Neural cell (in vitro differentiated cells): ENCODE data around the gene LSM14A.

Experiments
- EP300 ChIP-seq: fragments of 450-650 bp; conservative IDR thresholded peaks from 2 replicates; pipeline ENCODE4 v1.6.1; 2014; ENCODE audit warnings: antibody characterized with exemption, mild to moderate bottlenecking, moderate library complexity; ENCODE audit not compliant: poor library complexity, severe bottlenecking
- EZH2 ChIP-seq: fragments of 200-600, 300-800 bp; shearing (Covaris generic), sonication (generic); IDR thresholded peaks from 2 replicates; pipeline ENCODE4 v1.6.1; 2014; ENCODE audit warnings: antibody characterized with exemption, low read length, borderline replicate concordance, mild to moderate bottlenecking; ENCODE audit not compliant: insufficient read depth, poor library complexity, severe bottlenecking
- MXI1 ChIP-seq: fragments of 450-650 bp; conservative IDR thresholded peaks from 2 replicates; pipeline ENCODE4 v1.6.1; 2014; ENCODE audit warnings: antibody characterized with exemption, mild to moderate bottlenecking; ENCODE audit not compliant: poor library complexity, severe bottlenecking
- POLR2AphosphoS5 ChIP-seq: IDR thresholded peaks from 2 replicates; pipeline ENCODE4 v1.6.1; 2012
- RAD21 ChIP-seq: fragments of 450-650 bp; conservative IDR thresholded peaks from 2 replicates; pipeline ENCODE4 v1.6.1; 2014; ENCODE audit warnings: antibody characterized with exemption, mild to moderate bottlenecking, moderate library complexity
- REST ChIP-seq: IDR thresholded peaks from 2 replicates; pipeline ENCODE4 v1.6.1; 2012; ENCODE audit warnings: borderline replicate concordance
- SMC3 ChIP-seq: fragments of 450-650 bp; conservative IDR thresholded peaks from 2 replicates; pipeline ENCODE4 v1.6.1; 2014; ENCODE audit warnings: antibody characterized with exemption, mild to moderate bottlenecking, moderate library complexity; ENCODE audit not compliant: poor library complexity
- TAF1 ChIP-seq: IDR thresholded peaks from 2 replicates; pipeline ENCODE4 v1.6.1; 2012; ENCODE audit warnings: low read depth
- TF ChIP-seq, protein P1 (sequence below): fragments of 450-650 bp; IDR thresholded peaks from 2 replicates; pipeline ENCODE4 v1.5.1; 2014; ENCODE audit warnings: antibody characterized with exemption, mild to moderate bottlenecking, moderate library complexity; ENCODE audit not compliant: poor library complexity, severe bottlenecking

DNA sequence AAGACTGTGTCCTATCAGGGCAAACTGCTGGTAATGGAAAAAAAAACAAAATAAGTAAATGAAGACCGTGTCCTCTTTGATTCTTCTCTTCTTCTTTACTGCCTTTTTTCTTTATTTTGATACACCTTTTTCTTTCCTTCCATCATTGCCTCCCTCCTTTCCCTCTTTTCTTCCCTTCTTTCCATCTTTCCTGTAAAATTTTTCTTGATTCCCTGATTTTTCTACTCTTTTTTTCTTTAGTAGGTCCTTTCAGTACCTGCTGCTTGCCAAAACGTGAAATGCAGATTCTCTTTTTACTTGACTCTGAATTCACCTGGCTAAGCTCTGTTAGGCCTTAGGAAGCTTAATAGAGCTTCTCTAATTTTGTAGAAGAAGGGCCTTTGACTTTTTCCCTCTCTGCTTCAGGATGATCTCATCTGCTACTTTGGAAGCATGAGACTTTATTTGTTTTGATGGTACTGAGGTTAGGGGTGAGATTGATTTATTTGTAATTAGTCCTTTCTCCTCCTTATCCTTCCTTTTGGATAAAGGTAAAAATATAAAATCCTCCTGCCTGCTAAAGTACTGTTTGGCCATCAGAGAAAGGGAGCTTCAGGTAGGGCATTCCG is 19.2 kb downstream of the LSM14A start:
- TF ChIP-seq, protein P1, sequence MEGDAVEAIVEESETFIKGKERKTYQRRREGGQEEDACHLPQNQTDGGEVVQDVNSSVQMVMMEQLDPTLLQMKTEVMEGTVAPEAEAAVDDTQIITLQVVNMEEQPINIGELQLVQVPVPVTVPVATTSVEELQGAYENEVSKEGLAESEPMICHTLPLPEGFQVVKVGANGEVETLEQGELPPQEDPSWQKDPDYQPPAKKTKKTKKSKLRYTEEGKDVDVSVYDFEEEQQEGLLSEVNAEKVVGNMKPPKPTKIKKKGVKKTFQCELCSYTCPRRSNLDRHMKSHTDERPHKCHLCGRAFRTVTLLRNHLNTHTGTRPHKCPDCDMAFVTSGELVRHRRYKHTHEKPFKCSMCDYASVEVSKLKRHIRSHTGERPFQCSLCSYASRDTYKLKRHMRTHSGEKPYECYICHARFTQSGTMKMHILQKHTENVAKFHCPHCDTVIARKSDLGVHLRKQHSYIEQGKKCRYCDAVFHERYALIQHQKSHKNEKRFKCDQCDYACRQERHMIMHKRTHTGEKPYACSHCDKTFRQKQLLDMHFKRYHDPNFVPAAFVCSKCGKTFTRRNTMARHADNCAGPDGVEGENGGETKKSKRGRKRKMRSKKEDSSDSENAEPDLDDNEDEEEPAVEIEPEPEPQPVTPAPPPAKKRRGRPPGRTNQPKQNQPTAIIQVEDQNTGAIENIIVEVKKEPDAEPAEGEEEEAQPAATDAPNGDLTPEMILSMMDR, result no peak
- TF ChIP-seq REST (no peak), EZH2 (no peak), POLR2AphosphoS5 (no peak), RAD21 (no peak), MXI1 (no peak), TAF1 (no peak), SMC3 (no peak), EP300 (no peak)
